HG03175 (cell line): ENCODE measurements around the gene TNK2.

ENCODE experiments used
- ATAC-seq: cut with Tn5 transposase; IDR thresholded peaks from one replicate; pipeline ENCODE4 v1.9.1; 2021; ENCODE audit warnings: mild to moderate bottlenecking, moderate library complexity; ENCODE audit not compliant: unreplicated experiment

TNK2 gene

GRCh38 chr3:195886181-195887141 lies 21.9 kb downstream of the TNK2 start:
- ATAC-seq: no peak

DNA sequence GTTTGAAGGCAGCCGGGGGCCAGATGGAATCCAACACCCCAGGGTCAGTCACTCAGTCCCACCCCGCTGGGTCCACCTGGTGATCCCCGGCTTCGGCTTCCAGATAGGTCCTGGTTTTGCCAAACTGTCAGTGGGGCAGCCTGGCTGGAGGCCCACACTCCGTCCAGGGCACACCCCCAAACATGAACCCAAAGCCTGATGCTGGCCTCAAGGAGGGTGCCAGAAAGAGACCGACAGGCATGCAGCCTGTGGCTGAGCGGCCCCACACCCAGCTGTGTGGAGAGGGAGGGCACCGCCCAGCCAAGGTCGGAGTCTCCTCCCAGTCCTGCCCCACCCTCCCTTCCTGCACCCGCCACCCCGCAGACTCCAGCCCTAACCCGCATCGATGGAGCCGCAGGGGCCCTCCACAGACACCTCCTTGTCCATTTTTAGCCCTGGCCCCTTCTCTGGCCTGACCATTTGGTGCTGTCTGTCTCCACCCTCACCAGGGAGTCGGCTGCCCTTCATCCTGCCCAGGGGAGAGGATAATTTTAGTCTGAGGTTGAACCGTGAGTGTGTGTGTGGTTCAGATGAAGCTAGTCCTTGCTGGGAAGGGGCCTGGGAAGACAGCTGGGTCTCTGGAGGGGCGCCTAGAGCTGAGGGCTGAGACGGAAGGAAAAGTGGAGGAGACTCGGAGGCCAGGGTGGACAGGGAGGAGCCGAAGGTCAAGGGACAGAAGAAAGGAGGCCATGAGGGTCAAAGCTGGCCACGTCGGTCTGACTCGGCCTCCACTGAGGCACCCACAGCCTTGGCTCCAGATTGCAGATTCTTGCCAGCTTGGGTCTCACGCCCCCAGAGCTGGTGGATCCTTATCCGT lies 23.1 kb downstream of the TNK2 start:
- ATAC-seq: no peak

GRCh38 chr3:195884691-195885035 lies 23.7 kb downstream of the TNK2 start:
- ATAC-seq: no peak

DNA sequence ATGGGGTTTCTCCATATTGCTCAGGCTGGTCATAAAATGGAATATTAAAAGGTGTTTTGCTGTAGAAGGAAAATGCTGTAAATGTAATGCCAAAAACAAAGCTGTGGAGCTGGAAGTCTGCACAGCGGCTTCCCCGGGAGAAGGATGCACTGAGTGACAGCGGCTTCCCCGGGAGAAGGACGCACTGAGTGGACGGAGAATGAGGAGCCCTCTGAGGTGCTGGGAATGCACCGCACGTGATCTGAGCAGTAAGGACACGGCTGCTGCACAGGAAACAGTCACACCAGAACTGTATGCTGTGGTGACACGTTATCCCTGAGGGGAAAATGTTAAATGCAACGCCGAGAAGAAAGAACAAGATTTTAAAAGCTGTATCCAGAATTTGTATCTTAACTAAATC lies 24.6 kb downstream of the TNK2 start:
- ATAC-seq: no peak

GRCh38 chr3:195883160-195883559 lies 25.2 kb downstream of the TNK2 start:
- no peak for ATAC-seq

- no peak for ATAC-seq
Observed at GRCh38 chr3:195882002-195882441, 26.3 kb downstream of the TNK2 start.

DNA sequence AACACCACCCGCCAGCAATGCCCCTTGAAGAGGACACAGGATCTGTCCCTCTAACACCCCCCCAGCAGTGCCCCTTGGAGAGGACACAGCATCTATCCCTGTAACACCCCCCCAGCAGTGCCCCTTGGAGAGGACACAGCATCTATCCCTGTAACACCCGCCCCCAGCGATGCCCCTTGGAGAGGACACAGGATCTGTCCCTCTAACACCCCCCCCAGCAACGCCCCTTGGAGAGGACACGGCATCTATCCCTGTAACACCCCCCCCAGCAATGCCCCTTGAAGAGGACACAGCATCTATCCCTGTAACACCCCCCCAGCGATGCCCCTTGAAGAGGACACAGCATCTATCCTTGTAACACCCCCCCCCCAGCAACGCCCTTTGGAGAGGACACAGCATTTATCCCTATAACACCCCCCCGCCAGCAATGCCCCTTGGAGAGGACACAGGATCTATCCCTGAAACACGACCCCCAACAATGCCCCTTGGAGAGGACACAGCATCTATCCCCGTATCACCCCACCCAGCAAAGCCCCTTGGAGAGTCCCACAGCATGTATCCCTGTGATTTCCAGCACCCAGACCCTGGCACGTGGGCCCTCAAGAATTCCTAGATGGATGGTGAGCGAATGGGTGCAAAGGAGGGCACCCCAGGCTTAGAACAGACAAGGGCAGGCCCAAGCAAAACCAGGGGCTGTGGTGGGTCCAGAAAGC lies 26.9 kb downstream of the TNK2 start:
- ATAC-seq: no peak

GRCh38 chr3:195880037-195880431 lies 28.3 kb downstream of the TNK2 start:
- no peak for ATAC-seq

DNA sequence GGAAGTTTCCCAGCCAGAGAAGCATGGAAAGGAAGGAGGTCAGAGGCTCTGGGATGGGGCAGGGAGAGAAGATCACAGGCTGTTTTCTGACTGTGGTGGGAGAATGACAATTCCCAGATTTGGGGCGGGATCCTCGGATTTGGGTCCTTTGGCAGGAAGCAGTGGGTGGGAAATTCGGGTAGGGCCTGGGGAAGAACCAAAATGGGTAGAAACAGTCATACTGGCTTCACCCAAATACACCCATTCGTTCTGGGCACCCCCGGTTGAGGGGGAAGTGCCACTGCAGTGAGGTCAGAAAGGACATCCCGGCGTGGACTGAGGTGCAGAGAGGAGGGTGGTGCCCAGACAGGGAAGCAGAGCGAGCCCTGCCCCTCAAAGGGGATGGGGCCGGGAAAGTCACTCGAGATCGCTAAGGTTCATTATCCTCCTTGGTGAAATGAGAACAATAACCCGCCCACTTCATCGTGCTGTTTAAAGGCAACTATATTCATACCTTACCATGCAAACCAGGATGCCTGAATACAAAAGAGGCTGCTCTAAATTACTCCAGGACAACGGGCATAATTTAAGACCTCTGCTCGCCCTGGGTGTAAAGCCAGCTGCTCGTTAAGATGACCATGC lies 28.8 kb downstream of the TNK2 start:
- ATAC-seq: no peak

DNA sequence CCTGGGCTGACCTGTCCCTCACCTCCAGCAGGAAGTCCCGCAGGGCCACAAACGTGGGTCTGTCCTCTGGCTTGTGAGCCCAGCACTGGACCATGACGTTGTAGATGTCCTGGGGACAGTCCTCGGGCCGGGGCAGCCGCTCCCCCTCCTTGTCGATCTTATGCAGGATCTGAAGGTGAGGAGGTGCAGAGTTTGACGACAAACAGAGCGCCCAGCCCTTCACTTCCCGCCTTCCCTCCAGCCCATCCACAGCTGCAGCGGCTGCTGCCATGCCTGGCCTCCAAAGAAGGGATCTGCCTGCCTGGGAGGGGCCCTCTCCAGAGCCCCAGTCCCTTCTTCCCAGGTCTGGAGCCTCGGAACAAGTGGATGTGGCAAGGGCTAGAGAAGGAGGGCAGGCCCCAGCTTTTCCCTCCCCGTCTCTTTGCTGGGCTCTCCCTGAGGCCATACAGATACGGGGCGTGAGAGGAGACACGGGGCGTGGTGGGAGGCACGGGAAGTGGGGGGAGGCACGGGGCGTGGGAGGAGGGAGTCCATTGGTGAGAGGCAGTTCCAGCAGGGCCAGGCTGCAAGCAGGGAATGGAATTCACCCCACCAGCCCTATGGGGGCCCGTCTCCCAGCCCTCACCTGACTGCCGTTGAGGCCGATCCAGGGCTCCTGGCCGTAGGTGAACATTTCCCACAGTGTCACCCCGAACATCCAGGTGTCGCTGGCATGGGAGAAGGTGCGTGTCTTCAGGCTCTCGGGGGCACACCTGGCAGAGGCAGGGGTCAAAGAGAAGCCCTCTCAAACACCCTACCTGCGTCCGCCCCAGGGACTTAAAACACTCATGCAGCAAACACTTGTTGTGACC lies 29.7 kb downstream of the TNK2 start:
- no peak for ATAC-seq

DNA sequence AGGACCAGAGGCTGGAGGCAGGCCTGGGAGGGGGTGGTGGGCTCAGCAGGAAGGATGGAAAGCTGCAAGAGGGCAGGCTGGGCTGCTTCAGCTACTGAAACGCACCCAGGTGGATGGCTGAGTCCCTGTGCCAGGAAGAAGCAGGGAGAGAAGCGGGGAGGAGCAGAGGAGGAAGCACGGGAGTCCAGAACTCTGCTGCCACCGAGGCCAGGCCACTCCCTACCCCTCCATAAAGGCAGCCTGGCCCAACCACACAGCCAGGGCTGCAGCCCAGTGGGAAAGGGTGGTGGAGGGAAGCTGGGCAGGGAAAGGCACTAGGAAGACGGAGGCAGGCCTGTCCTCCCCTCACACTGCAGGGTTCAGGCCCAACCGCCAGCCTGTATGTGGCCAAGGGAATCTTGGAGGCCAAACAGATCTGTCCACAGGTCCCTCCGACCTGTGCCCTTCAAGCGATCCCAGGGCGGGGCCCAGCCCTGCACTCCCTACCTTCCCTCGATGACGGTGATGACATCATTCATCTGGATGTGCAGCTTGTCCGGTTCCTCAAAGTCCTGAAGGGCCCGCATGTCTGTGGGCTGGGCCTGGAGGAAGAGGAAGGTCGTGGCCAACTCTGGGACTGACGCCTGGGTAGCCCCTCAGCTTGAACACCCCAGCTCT lies 30.5 kb downstream of the TNK2 start:
- ATAC-seq: no peak

GRCh38 chr3:195877136-195877715 lies 31.1 kb downstream of the TNK2 start:
- ATAC-seq: no peak

DNA sequence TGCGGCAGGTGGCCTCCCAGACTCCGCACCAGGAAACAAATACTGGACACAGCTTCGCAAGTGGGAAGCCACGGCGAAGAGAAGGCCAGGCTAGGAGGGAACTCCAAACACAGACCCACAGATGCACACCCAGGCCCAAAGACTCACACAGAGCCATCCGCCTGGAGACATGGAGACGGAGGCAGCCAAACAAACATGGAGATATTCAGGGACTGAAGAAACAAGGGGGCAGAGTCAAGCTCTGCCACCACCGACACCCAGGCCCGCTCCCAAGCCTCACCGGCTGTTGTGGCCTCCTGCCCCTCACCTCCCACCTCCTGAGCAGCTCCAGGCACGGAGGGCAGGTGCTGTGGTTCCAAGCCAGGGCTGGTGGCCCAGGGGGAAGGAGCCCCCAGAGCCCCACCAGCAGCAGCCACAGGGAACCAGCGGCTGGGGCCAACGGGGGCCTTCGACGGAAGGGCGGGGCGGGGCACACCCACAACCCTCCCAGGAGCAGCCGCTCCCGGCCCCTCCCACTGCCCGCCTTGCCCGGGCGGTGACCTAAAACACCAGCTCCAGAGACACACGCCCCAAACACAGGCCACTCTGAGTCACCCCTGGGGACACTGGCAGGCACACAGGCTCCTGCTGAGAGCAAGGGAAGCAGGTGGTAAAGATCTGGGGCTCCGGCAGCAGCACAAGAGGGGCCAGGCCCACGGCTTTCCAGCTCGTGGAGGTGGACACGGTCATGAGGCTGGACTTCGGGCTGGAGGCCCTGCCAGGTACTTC lies 31.9 kb downstream of the TNK2 start:
- ATAC-seq: no peak

DNA sequence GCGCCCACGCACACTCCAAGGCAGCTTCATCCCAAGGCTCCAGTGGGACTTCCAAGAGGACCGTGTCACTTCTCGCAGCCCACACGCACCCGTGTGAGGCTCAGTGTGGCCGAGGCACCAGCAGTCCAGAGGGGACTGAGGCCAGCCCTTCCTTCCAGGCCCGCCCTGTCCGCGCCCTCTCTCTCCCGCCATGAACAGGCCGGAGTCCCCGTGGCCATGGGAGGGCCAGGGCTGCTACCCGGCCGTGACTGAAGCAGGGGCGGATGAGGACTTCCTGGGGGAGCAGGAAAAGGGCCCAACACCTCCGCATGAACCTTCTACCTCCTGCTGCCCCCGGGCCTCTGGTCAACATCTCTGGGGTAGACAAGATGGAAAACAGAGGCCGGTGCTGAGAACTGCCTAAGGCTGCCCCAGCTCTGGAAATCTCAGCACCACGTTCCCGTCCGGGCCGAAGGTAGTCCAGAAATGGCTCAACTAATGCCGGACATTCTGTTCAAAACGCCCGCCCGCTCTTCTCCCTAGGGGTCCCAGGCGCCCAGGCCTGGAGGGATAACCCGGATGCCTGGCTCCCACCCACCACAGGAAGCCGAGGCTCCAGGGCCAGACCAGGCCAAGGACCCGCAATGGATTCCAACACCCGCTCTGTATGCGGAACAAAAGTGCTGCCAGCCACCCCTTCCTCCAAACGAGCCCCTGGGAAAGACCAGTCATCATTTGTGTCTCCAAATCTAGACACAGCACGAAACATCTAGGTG lies 32.7 kb downstream of the TNK2 start:
- ATAC-seq: no peak

DNA sequence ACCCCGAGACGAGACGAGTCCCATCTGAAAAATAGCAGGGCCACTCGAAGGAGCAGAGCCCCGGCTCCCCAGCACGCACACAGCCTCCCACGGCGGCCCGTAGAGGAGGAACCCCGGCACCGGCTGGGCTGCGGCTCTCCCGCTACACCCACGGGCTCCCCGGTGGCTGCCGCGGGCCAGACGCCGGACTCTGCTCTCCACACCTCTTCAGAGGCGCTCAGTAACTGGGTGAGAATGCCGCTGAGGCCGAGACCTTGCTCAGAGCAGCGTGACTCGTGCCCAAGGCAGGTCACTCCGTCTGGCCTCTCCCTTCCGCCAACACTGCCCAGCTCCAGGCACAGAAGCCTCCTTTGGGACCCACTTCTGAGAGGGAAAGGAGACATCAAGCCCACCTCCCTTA lies 34.4 kb downstream of the TNK2 start:
- no peak for ATAC-seq

GRCh38 chr3:195873281-195873887 lies 35.0 kb downstream of the TNK2 start:
- no peak for ATAC-seq

DNA sequence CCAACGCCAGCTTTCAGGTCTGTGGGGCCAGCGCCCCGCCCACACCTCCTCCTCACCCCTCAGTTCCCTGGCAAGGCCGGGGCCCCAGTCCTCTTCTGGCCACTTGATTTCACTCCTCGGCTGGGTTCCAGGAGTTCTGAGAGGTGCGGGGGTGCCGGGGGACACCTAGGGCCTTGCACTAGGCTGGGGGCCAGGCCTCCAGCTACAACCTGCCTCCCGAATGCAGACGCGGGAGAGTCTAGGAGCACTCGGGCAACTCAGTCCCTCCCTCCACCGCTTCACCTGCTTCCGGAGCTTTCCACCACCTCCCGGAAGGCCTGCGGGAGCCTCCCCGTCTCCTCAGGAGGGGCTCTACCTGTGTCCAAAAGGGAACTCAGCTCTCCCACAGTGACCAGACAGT lies 35.6 kb downstream of the TNK2 start:
- no peak for ATAC-seq
